HFF-Myc (cell line): ENCODE results near the gene BRDT.
"Not testable (repeated sequence)": the region's sequence is repeated elsewhere in the genome, so short reads cannot be mapped to it uniquely, and the experiment has no call there.

Experiments
- DNase-seq: peaks from one replicate; pipeline ENCODE4 v3.0.0-alpha.2; 2011; ENCODE audit warnings: low read depth; ENCODE audit errors: extremely low read depth
- H3K4me3 ChIP-seq: replicated peaks from 2 replicates; pipeline ENCODE4 v1.5.1; 2011; ENCODE audit warnings: low read depth, mild to moderate bottlenecking, control low read depth, low read length
- TF ChIP-seq, protein P1 (sequence below): IDR thresholded peaks from 2 replicates; pipeline ENCODE4 v1.5.1; 2012; ENCODE audit warnings: mild to moderate bottlenecking, low read depth, low read length, control low read depth; ENCODE audit errors: missing control alignments

BRDT gene

DNA sequence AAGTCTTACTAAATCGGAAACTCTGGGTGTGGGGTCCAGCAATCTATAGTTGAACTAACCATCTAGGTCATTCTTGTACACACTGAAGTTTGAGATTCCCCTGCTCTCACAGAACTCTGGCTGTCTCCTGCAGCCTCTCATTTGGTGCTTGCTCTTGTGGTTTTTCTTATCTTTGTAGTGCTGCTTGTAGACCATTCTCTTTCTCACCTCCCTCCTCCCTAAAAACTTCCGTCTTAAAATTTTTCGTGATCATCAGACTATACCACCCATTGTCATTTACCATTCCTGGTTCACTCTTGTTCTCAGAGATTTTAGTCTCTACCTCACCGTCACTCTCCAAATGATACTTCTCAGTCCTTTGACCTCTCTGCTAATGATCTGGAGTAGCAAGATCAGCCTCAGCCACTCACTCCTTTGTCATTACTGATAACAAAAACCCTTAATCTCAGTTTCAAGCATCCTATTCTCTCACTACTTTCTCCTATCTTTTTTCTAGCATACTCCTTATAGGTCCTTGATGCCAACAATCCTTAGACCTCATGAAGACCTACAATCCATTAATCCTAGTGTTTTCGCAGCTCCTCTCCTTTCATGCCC lies 67.6 kb downstream of the BRDT start:
- H3K4me3 ChIP-seq = no peak overlapping the region
- no peak for DNase-seq
- TF ChIP-seq, protein P1, sequence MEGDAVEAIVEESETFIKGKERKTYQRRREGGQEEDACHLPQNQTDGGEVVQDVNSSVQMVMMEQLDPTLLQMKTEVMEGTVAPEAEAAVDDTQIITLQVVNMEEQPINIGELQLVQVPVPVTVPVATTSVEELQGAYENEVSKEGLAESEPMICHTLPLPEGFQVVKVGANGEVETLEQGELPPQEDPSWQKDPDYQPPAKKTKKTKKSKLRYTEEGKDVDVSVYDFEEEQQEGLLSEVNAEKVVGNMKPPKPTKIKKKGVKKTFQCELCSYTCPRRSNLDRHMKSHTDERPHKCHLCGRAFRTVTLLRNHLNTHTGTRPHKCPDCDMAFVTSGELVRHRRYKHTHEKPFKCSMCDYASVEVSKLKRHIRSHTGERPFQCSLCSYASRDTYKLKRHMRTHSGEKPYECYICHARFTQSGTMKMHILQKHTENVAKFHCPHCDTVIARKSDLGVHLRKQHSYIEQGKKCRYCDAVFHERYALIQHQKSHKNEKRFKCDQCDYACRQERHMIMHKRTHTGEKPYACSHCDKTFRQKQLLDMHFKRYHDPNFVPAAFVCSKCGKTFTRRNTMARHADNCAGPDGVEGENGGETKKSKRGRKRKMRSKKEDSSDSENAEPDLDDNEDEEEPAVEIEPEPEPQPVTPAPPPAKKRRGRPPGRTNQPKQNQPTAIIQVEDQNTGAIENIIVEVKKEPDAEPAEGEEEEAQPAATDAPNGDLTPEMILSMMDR = no peak

DNA sequence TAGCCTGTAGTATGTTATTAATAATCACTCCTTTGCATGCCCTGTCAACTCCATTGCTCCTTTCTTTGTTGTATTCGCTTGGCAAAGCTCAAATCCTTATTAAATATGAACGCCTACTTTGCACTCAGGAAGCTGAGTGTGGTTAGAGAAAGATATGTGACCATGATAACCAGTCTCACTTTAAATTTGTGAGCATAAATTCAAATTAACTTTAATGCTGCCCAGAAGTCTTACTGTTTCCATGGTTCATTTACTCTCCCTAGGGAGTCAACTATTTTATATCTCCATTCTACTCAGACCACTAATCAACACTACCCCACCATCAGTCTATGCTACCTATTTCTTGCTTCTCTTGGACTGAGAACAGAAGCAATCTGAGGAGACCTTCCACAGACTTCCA lies 68.5 kb downstream of the BRDT start:
- DNase-seq = no peak
- no peak overlapping the region for H3K4me3 ChIP-seq

DNA sequence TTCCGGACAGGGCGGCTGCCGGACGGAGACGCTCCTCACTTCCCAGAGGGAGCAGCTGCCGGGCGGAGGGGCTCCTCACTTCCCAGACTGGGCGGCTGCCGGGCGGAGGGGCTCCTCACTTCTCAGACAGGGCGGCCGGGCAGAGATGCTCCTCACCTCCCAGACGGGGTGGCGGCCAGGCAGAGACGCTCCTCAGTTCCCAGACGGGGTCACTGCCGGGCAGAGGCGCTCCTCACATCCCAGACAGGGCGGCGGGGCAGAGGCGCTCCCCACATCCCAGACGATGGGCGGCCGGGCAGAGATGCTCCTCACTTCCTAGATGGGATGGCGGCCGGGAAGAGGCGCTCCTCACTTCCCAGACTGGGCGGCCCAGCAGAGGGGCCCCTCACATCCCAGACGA lies 76.8 kb downstream of the BRDT start:
- DNase-seq, H3K4me3 ChIP-seq: not testable (repeated sequence)

More for the DNA sequence above, 68.5 kb downstream of the BRDT start:
- TF ChIP-seq, protein P1 = no peak

DNA sequence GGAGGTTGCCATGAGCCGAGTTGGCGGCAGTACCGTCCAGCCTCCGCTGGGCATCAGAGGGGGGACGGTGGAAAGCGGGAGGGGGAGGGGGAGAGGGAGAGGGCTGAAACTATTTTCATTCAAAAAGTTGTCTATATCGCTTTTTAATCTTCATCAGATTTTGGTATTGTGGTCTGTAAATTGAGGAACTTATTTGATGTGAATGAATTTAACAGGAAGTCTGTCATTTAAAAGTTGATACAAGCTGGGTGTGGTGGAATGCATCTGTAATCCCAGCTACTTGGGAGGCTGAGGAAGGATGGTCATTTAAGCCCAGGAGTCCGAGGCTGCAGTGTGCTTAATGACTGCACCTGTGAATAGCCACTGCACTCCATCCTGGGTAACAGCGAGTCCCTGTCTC lies 77.6 kb downstream of the BRDT start:
- H3K4me3 ChIP-seq = no peak overlapping the region
- no peak for DNase-seq
- TF ChIP-seq, protein P1 = no peak

DNA sequence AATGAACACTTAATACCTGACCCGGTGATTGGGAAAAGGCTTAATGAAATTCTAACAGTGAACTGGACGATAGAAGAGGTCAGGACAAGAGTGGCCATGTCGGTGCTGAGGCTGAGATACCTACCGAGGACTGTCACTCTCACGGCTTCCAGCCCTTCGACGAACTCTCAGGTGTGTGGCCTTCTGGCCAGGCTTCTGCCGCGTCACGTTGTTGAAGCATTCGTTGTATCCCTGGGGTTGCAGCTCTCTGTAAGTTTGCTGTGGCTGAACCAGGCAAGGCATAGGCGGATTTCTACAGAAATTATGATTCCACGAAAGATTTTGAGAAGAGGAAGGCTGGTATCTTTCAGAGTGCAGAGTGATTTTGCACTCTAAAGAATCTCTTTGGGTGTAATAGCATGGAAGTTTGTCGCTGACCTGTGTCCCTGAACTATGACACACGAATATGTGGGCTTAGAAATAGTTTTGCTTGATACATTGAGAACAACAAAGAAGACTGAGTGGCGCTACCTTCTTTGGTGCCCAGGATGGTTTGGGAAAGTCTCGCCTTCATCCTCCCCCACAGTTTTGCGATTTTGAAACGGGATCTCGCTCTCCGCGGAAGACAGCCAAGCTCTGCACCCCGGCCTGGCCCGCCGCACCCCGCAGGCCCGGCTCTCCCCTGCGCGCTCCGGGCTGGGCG lies 80.2 kb downstream of the BRDT start:
- TF ChIP-seq, protein P1 = no peak
- H3K4me3 ChIP-seq = peak overlapping the region; percentile 48
- no peak for DNase-seq

DNA sequence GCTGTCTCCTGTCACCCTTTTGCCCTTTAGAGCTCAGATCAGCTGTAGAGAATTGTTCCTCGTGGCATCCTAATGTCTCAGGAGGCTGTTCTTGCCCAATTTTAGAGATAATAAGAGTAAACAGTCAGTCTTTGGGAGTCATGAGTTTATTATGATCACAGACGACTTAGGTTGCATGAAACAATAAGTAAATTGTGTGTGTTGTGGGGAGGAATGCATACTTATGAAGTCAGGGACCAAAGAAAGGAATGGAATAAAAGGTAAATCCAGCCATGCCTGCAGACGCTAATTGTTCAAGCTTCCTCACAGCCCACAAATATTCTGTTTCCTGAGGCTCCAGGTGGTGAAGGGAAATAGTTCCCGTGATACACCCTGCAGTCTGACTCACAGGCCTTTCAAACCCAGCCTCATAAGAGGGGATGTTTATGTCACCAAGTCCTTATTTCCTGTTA lies 81.5 kb downstream of the BRDT start:
- DNase-seq = peak; percentile 71
- peak overlapping the region; percentile 48 for H3K4me3 ChIP-seq

More for the DNA sequence above, 81.5 kb downstream of the BRDT start:
- TF ChIP-seq, protein P1 = no peak
